HEK293 (cell line): ENCODE results near the gene CAMK2D.
A peak's percentile ranks its signal among the peaks of the same experiment; 100 is the strongest.

Experiments used
- AEBP2 ChIP-seq: fragments of 450-650 bp; formaldehyde crosslinking; IDR thresholded peaks from 2 replicates; pipeline ENCODE4 v1.5.1; 2016; ENCODE audit warnings: missing biosample characterization, missing genetic modification characterization, borderline replicate concordance
- GLIS2 ChIP-seq: fragments of 450-650 bp; formaldehyde crosslinking; IDR thresholded peaks from 2 replicates; pipeline ENCODE4 v1.5.1; 2016; ENCODE audit warnings: missing biosample characterization, missing genetic modification characterization
- HIC1 ChIP-seq: fragments of 450-650 bp; formaldehyde crosslinking; IDR thresholded peaks from 2 replicates; pipeline ENCODE4 v1.5.1; 2016; ENCODE audit warnings: missing biosample characterization, missing genetic modification characterization
- HOXD13 ChIP-seq: sonication (generic); formaldehyde crosslinking; IDR thresholded peaks from 2 replicates; pipeline ENCODE4 v1.8.0; 2022; ENCODE audit warnings: missing genetic modification reagents, borderline replicate concordance
- PRDM10 ChIP-seq: fragments of 450-650 bp; formaldehyde crosslinking; IDR thresholded peaks from 2 replicates; pipeline ENCODE4 v1.5.1; 2016; ENCODE audit warnings: missing biosample characterization, missing genetic modification characterization
- REPIN1 ChIP-seq: fragments of 450-650 bp; formaldehyde crosslinking; IDR thresholded peaks from 2 replicates; pipeline ENCODE4 v1.5.1; 2017; ENCODE audit warnings: missing biosample characterization, missing genetic modification characterization, low read depth
- SP2 ChIP-seq: fragments of 450-650 bp; formaldehyde crosslinking; IDR thresholded peaks from 2 replicates; pipeline ENCODE4 v1.5.1; 2016; ENCODE audit warnings: missing biosample characterization, missing genetic modification characterization
- TSHZ1 ChIP-seq: fragments of 450-650 bp; formaldehyde crosslinking; IDR thresholded peaks from 2 replicates; pipeline ENCODE4 v1.5.1; 2016; ENCODE audit warnings: missing biosample characterization, missing genetic modification characterization, borderline replicate concordance
- ZNF138 ChIP-seq: fragments of 450-650 bp; formaldehyde crosslinking; IDR thresholded peaks from 2 replicates; pipeline ENCODE4 v1.5.1; 2016; ENCODE audit warnings: missing biosample characterization, missing genetic modification characterization, borderline replicate concordance
- ZNF280C ChIP-seq: fragments of 450-650 bp; formaldehyde crosslinking; IDR thresholded peaks from 2 replicates; pipeline ENCODE4 v1.5.1; 2016; ENCODE audit warnings: missing biosample characterization, missing genetic modification characterization
- ZNF404 ChIP-seq: fragments of 450-650 bp; formaldehyde crosslinking; IDR thresholded peaks from 2 replicates; pipeline ENCODE4 v1.5.1; 2017; ENCODE audit warnings: missing biosample characterization, missing genetic modification characterization
- ZNF488 ChIP-seq: fragments of 450-650 bp; formaldehyde crosslinking; IDR thresholded peaks from 2 replicates; pipeline ENCODE4 v1.5.1; 2016; ENCODE audit warnings: missing biosample characterization, missing genetic modification characterization
- ZNF501 ChIP-seq: fragments of 450-650 bp; formaldehyde crosslinking; IDR thresholded peaks from 2 replicates; pipeline ENCODE4 v1.5.1; 2016; ENCODE audit warnings: missing biosample characterization, missing genetic modification characterization
- ZNF513 ChIP-seq: fragments of 450-650 bp; IDR thresholded peaks from 2 replicates; pipeline ENCODE4 v1.5.1; 2018; ENCODE audit warnings: missing biosample characterization, missing genetic modification characterization
- ZNF549 ChIP-seq: fragments of 450-650 bp; IDR thresholded peaks from 2 replicates; pipeline ENCODE4 v1.5.1; 2018; ENCODE audit warnings: missing biosample characterization, missing genetic modification characterization, mild to moderate bottlenecking, inconsistent platforms, moderate library complexity
- ZNF558 ChIP-seq: fragments of 450-650 bp; formaldehyde crosslinking; IDR thresholded peaks from 2 replicates; pipeline ENCODE4 v1.5.1; 2016; ENCODE audit warnings: missing biosample characterization, missing genetic modification characterization
- ZNF600 ChIP-seq: fragments of 450-650 bp; formaldehyde crosslinking; IDR thresholded peaks from 2 replicates; pipeline ENCODE4 v1.5.1; 2016; ENCODE audit warnings: missing biosample characterization, missing genetic modification characterization
- ZNF629 ChIP-seq: fragments of 450-650 bp; formaldehyde crosslinking; IDR thresholded peaks from 2 replicates; pipeline ENCODE4 v1.5.1; 2017; ENCODE audit warnings: missing biosample characterization, missing genetic modification characterization
- ZNF660 ChIP-seq: fragments of 450-650 bp; IDR thresholded peaks from 2 replicates; pipeline ENCODE4 v1.5.1; 2018; ENCODE audit warnings: missing biosample characterization, mild to moderate bottlenecking, missing genetic modification characterization
- ZNF843 ChIP-seq: fragments of 450-650 bp; formaldehyde crosslinking; IDR thresholded peaks from 2 replicates; pipeline ENCODE4 v1.5.1; 2016; ENCODE audit warnings: missing biosample characterization, missing genetic modification characterization
- ZXDB ChIP-seq: fragments of 450-650 bp; formaldehyde crosslinking; IDR thresholded peaks from 2 replicates; pipeline ENCODE4 v1.5.1; 2016; ENCODE audit warnings: missing biosample characterization, missing genetic modification characterization

Gene CAMK2D

GRCh38 chr4:113645771-113646441 lies 115.6 kb downstream of the CAMK2D start (continued):
- TF ChIP-seq HOXD13 (peak; percentile 89), TSHZ1 (tag by site-specific recombination) (peak; percentile 33; the same call in 1 of the 2 replicates), ZNF629 (tag by site-specific recombination) (0 out of 2 replicates have a peak, but pooled peaks have one; percentile 49), AEBP2 (no peak), PRDM10 (tag by site-specific recombination) (peak; percentile 65), ZNF404 (no peak), ZNF660 (tag by site-specific recombination) (peak; percentile 90; the same call in 1 of the 2 replicates), ZNF280C (tag by site-specific recombination) (no peak), ZNF600 (tag by site-specific recombination) (peak; percentile 53; the same call in 1 of the 2 replicates), ZNF558 (tag by site-specific recombination) (no peak), ZNF549 (tag by site-specific recombination) (no peak), ZNF513 (tag by site-specific recombination) (no peak), ZNF138 (no peak), ZNF843 (tag by site-specific recombination) (peak; percentile 83), REPIN1 (tag by site-specific recombination) (no peak), SP2 (tag by site-specific recombination) (no peak), ZNF501 (tag by site-specific recombination) (no peak), GLIS2 (tag by site-specific recombination) (no peak), ZNF488 (tag by site-specific recombination) (no peak), HIC1 (tag by site-specific recombination) (peak; percentile 26; the same call in 1 of the 2 replicates), ZXDB (tag by site-specific recombination) (peak; percentile 71)
